ENCODE data around the gene DGCR2. TPM values are rescaled to one million over a fixed set of nuclear protein-coding genes. Genes with fewer than 3 reads are reported as not detected.

Gene DGCR2
- total and polyA plus RNA-seq, 2 of the 8 experiments (the other 6 are each of a cell fraction or from before 2014, with no cell fraction given) = 42.3 to 62.2 TPM

GRCh38 chr22:19139974-19140373 is 17.8 kb upstream of the DGCR2 start (continued):
- TF ChIP-seq EZH2 (IDR thresholded peaks at IDR 0.05; ENCODE audit: low read depth, low read length, severe bottlenecking) (no peak), RFX5 (IDR thresholded peaks at IDR 0.05; ENCODE audit: borderline replicate concordance, low read depth, low read length) (no peak), ZNF274 (IDR thresholded peaks at IDR 0.05; ENCODE audit: borderline replicate concordance, extremely low read depth, low read length) (no peak), SIX5 (IDR thresholded peaks at IDR 0.05; ENCODE audit: low read depth, low read length) (no peak), POLR2A (IDR thresholded peaks at IDR 0.05; ENCODE audit: control extremely low read depth in 1 of 2, low read depth in 2 of 2, low read length in 2 of 2) (no peak)

Measured in H1 (cell line).